K562 (cell line): ENCODE data around the gene USP38. TPM values are rescaled to one million over a fixed set of nuclear protein-coding genes. Genes with fewer than 3 reads are reported as not detected.

Experiments used
- BACH1 ChIP-seq: fragments of 200-800 bp; sonication (Bioruptor generic); IDR thresholded peaks from 2 replicates; pipeline ENCODE4 v1.6.1; 2016; ENCODE audit warnings: missing genetic modification characterization, missing compliant biosample characterization
- BCL6 ChIP-seq: fragments of 250-450 bp; sonication (Bioruptor Pico); IDR thresholded peaks from 2 replicates; pipeline ENCODE4 v1.4.0; 2020
- CHD1 ChIP-seq: fragments of 200-600 bp; sonication (generic); IDR thresholded peaks from one replicate; pipeline ENCODE4 v1.6.1; 2012; ENCODE audit warnings: mild to moderate bottlenecking, moderate library complexity, low read length, inconsistent platforms
- E2F4 ChIP-seq: sonication (generic); formaldehyde crosslinking; IDR thresholded peaks from 2 replicates; pipeline ENCODE4 v1.8.0; 2022; ENCODE audit warnings: mild to moderate bottlenecking, low read depth, missing genetic modification reagents
- FOXM1 ChIP-seq, 2 experiments: fragments of 450-650 bp in 1 of 2; sonication (generic) in 1 of 2; formaldehyde crosslinking in 1 of 2; IDR thresholded peaks; 2 replicates each; pipeline versions ENCODE4 v1.6.1 to v1.9.0; 2017 to 2022; ENCODE audit warnings: low read depth in 2 of 2, mild to moderate bottlenecking in 2 of 2, missing genetic modification reagents in 1 of 2, moderate library complexity in 1 of 2
- FOXP1 ChIP-seq: sonication (generic); formaldehyde crosslinking; IDR thresholded peaks from 2 replicates; pipeline ENCODE4 v1.8.0; 2022; ENCODE audit warnings: mild to moderate bottlenecking, missing genetic modification reagents
- HNRNPUL1 ChIP-seq: fragments of 200-400 bp; formaldehyde crosslinking; IDR thresholded peaks from 2 replicates; pipeline ENCODE4 v1.6.1; 2017; ENCODE audit warnings: low read length
- KAT7 ChIP-seq: sonication (generic); formaldehyde crosslinking; IDR thresholded peaks from 2 replicates; pipeline ENCODE4 v1.8.0; 2022; ENCODE audit warnings: missing genetic modification reagents, mild to moderate bottlenecking, borderline replicate concordance
- MAFF ChIP-seq: IDR thresholded peaks from 2 replicates; pipeline ENCODE4 v1.6.1; 2012; ENCODE audit warnings: low read length, improper control_type of control experiment
- MAFG ChIP-seq: fragments of 450-650 bp; conservative IDR thresholded peaks from 2 replicates; pipeline ENCODE4 v1.6.1; 2016; ENCODE audit warnings: missing genetic modification characterization, missing compliant biosample characterization
- MAFK ChIP-seq: IDR thresholded peaks from 2 replicates; pipeline ENCODE4 v1.6.1; 2011; ENCODE audit warnings: low read length, improper control_type of control experiment
- SRSF9 ChIP-seq: fragments of 200-400 bp; formaldehyde crosslinking; IDR thresholded peaks from 2 replicates; pipeline ENCODE4 v1.6.1; 2017; ENCODE audit warnings: low read depth, low read length, borderline replicate concordance
- STAT5A ChIP-seq: IDR thresholded peaks from 2 replicates; pipeline ENCODE4 v1.6.1; 2012; ENCODE audit warnings: low read length, inconsistent platforms, borderline replicate concordance
- TAF15 ChIP-seq: fragments of 200-400 bp; formaldehyde crosslinking; IDR thresholded peaks from 2 replicates; pipeline ENCODE4 v1.6.1; 2017; ENCODE audit warnings: mild to moderate bottlenecking, low read depth, low read length, moderate library complexity
- TEAD1 ChIP-seq, 2 experiments: fragments of 450-650 bp in 1 of 2; sonication (generic) in 1 of 2; formaldehyde crosslinking; IDR thresholded peaks; 2 replicates each; pipeline versions ENCODE4 v1.4.0 to v1.8.0; 2020 to 2022; ENCODE audit warnings: mild to moderate bottlenecking in 2 of 2, missing genetic modification reagents in 1 of 2
- ZFP36 ChIP-seq: fragments of 150-350 bp; IDR thresholded peaks from 2 replicates; pipeline ENCODE4 v1.6.1; 2018; ENCODE audit warnings: low read length, low read depth; ENCODE audit not compliant: partially characterized antibody
- ZNF140 ChIP-seq: fragments of 250-450 bp; sonication (Bioruptor Pico); IDR thresholded peaks from 2 replicates; pipeline ENCODE4 v1.8.0; 2021; ENCODE audit warnings: moderate library complexity, mild to moderate bottlenecking, inconsistent platforms
- ZNF316 ChIP-seq: fragments of 450-650 bp; IDR thresholded peaks from 2 replicates; pipeline ENCODE4 v1.6.1; 2016
- polyA plus RNA-seq, 8 experiments: library from polyadenylated mRNA; depleted of rRNA in 4 of 8; stranded (reverse) in 5 of 8; unstranded in 3 of 8; fragments of >200 nt; fragmentation: Nextera tagmentation in 2 of 8; fragmentation: Illumina TruSeq in 1 of 8; extraction: Ambion mirVana in 2 of 8; extraction: Trizol in 1 of 8; gene quantifications; 2 replicates each; pipeline versions ENCODE4 v1.2.1 to v1.2.3, GENCODE V29; 2011 to 2014; ENCODE audit warnings: inconsistent platforms in 1 of 8, missing spikeins in 1 of 8
- total RNA-seq, 7 experiments: library from RNA; depleted of rRNA in 6 of 7; stranded (reverse); fragments of >200 nt in 6 of 7; fragmentation: Illumina TruSeq in 2 of 7; extraction: Trizol in 2 of 7; gene quantifications; 2 replicates each; pipeline versions ENCODE4 v1.2.1 to v1.2.3, GENCODE V29; 2011 to 2021; ENCODE audit warnings: low replicate concordance in 1 of 7
- TF ChIP-seq, protein P1 (sequence below): fragments of 250-450 bp; sonication (Bioruptor Pico); IDR thresholded peaks from 2 replicates; pipeline ENCODE4 v1.5.0; 2020; ENCODE audit warnings: mild to moderate bottlenecking
- TF ChIP-seq, protein P2 (sequence below): fragments of 450-650 bp; IDR thresholded peaks from 2 replicates; pipeline ENCODE4 v1.6.1; 2016; ENCODE audit warnings: missing biosample characterization, missing genetic modification characterization
- TF ChIP-seq, protein P3 (sequence below), 2 experiments: fragments of 450-650 bp; conservative IDR thresholded peaks; 2 replicates each; pipeline ENCODE4 v1.6.1; 2017; ENCODE audit warnings: mild to moderate bottlenecking in 2 of 2, moderate library complexity in 2 of 2

USP38 gene
- total and polyA plus RNA-seq, 9 of the 15 experiments (the other 6 are each of a cell fraction or from before 2014, with no cell fraction given) = 4.2 to 20.6 (median 11.2) TPM

- TF ChIP-seq ZFP36 (no peak), MAFK (0 out of 2 replicates have a peak, but pooled peaks have one; percentile 33), FOXP1 (CRISPR knock-in tag) (no peak), ZNF316 (peak; percentile 71), BCL6 (CRISPR knock-in tag) (no peak), TAF15 (no peak), STAT5A (no peak), BACH1 (tag) (no peak), HNRNPUL1 (no peak), KAT7 (no peak), CHD1 (no peak), TEAD1 (CRISPR knock-in tag; IDR thresholded peaks at IDR 0.05) (no peak), FOXM1 (IDR thresholded peaks at IDR 0.05; ENCODE audit: low read depth) (no peak), FOXM1 (CRISPR knock-in tag; IDR thresholded peaks at IDR 0.05; ENCODE audit: low read depth) (no peak), E2F4 (no peak), MAFF (peak; percentile 57; the same call in 1 of the 2 replicates), MAFG (tag) (peak; percentile 76), SRSF9 (no peak), ZNF140 (CRISPR knock-in tag) (no peak)
- TF ChIP-seq, protein P1, sequence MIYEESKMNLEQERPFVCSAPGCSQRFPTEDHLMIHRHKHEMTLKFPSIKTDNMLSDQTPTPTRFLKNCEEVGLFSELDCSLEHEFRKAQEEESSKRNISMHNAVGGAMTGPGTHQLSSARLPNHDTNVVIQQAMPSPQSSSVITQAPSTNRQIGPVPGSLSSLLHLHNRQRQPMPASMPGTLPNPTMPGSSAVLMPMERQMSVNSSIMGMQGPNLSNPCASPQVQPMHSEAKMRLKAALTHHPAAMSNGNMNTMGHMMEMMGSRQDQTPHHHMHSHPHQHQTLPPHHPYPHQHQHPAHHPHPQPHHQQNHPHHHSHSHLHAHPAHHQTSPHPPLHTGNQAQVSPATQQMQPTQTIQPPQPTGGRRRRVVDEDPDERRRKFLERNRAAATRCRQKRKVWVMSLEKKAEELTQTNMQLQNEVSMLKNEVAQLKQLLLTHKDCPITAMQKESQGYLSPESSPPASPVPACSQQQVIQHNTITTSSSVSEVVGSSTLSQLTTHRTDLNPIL (CRISPR knock-in tag) = no peak
- TF ChIP-seq, protein P2, sequence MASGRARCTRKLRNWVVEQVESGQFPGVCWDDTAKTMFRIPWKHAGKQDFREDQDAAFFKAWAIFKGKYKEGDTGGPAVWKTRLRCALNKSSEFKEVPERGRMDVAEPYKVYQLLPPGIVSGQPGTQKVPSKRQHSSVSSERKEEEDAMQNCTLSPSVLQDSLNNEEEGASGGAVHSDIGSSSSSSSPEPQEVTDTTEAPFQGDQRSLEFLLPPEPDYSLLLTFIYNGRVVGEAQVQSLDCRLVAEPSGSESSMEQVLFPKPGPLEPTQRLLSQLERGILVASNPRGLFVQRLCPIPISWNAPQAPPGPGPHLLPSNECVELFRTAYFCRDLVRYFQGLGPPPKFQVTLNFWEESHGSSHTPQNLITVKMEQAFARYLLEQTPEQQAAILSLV = no peak
- TF ChIP-seq, protein P3, sequence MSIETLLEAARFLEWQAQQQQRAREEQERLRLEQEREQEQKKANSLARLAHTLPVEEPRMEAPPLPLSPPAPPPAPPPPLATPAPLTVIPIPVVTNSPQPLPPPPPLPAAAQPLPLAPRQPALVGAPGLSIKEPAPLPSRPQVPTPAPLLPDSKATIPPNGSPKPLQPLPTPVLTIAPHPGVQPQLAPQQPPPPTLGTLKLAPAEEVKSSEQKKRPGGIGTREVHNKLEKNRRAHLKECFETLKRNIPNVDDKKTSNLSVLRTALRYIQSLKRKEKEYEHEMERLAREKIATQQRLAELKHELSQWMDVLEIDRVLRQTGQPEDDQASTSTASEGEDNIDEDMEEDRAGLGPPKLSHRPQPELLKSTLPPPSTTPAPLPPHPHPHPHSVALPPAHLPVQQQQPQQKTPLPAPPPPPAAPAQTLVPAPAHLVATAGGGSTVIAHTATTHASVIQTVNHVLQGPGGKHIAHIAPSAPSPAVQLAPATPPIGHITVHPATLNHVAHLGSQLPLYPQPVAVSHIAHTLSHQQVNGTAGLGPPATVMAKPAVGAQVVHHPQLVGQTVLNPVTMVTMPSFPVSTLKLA (conservative IDR thresholded peaks at IDR 0.05) = no peak
Observed at GRCh38 chr4:143188136-143189088, 3.7 kb downstream of the USP38 start (continued).
